GM18858 (cell line): ENCODE measurements around the gene PSAT1.
A peak's percentile ranks its signal among the peaks of the same experiment; 100 is the strongest.
"Not testable (repeated sequence)": the region's sequence is repeated elsewhere in the genome, so short reads cannot be mapped to it uniquely, and the experiment has no call there.

Source experiments
- ATAC-seq: cut with Tn5 transposase; IDR thresholded peaks from one replicate; pipeline ENCODE4 v1.9.1; 2021; ENCODE audit not compliant: unreplicated experiment

Gene PSAT1

GRCh38 chr9:78296893-78297671 is at the start of gene PSAT1:
Gene PSAT1, plus strand, starts transcription at chr9:78297125. Its CDS starts 86 bp downstream, at chr9:78297211.
- ATAC-seq: peak; percentile 97

- ATAC-seq: no peak
These were observed 48.3 kb upstream of the PSAT1 start for GRCh38 chr9:78248635-78249034.

- ATAC-seq: no peak
These were observed 47.4 kb upstream of the PSAT1 start for GRCh38 chr9:78249542-78249941.

- ATAC-seq: no peak
These were observed 44.3 kb upstream of the PSAT1 start for GRCh38 chr9:78252616-78253015.

- ATAC-seq: no peak
These were observed 43.6 kb upstream of the PSAT1 start for GRCh38 chr9:78253285-78253684.

GRCh38 chr9:78261403-78262001 is 35.4 kb upstream of the PSAT1 start:
- peak; percentile 57 for ATAC-seq

- no peak for ATAC-seq
These were observed 34.3 kb upstream of the PSAT1 start for GRCh38 chr9:78262655-78263054.

GRCh38 chr9:78267889-78268288 is 29.0 kb upstream of the PSAT1 start:
- no peak for ATAC-seq

- no peak for ATAC-seq
These were observed 27.1 kb upstream of the PSAT1 start for GRCh38 chr9:78269784-78270183.

GRCh38 chr9:78272307-78272706 is 24.6 kb upstream of the PSAT1 start:
- ATAC-seq: no peak

GRCh38 chr9:78273761-78274160 is 23.2 kb upstream of the PSAT1 start:
- no peak for ATAC-seq

GRCh38 chr9:78278177-78278777 is 18.6 kb upstream of the PSAT1 start:
- ATAC-seq: no peak

- ATAC-seq: no peak
These were observed 18.1 kb upstream of the PSAT1 start for GRCh38 chr9:78278801-78279200.

- ATAC-seq: no peak
These were observed 15.8 kb upstream of the PSAT1 start for GRCh38 chr9:78280982-78281668.

- not testable (repeated sequence) for ATAC-seq
These were observed 12.7 kb upstream of the PSAT1 start for GRCh38 chr9:78284181-78284580.

- no peak for ATAC-seq
These were observed 10.8 kb upstream of the PSAT1 start for GRCh38 chr9:78286125-78286524.

GRCh38 chr9:78286946-78287388 is 10.0 kb upstream of the PSAT1 start:
- no peak for ATAC-seq

GRCh38 chr9:78288214-78288892 is 8.6 kb upstream of the PSAT1 start:
- no peak for ATAC-seq

- no peak for ATAC-seq
These were observed 7.5 kb upstream of the PSAT1 start for GRCh38 chr9:78289474-78289873.

- ATAC-seq: no peak
These were observed 5.5 kb upstream of the PSAT1 start for GRCh38 chr9:78291240-78291925.
